GM12875 (cell line): ENCODE data around the gene TEC.
"Not testable (repeated sequence)": the region's sequence is repeated elsewhere in the genome, so short reads cannot be mapped to it uniquely, and the experiment has no call there.

ENCODE experiments used
- H3K4me3 ChIP-seq: one replicate; pipeline ENCODE4 v1.5.1; 2011; ENCODE audit warnings: low read depth, low read length, control low read depth
- CTCF ChIP-seq: IDR thresholded peaks from 2 replicates; pipeline ENCODE4 v1.5.1; 2011; ENCODE audit warnings: low read depth, mild to moderate bottlenecking, control low read depth, inconsistent platforms, low read length, moderate library complexity, borderline replicate concordance; ENCODE audit not compliant: insufficient read depth

The TEC gene

GRCh38 chr4:48189731-48190130 lies 79.9 kb downstream of the TEC start:
- H3K4me3 ChIP-seq = no peak overlapping the region
- TF ChIP-seq CTCF = no peak

- TF ChIP-seq CTCF = no peak
- no peak overlapping the region for H3K4me3 ChIP-seq
Measured at GRCh38 chr4:48188390-48188789, 81.2 kb downstream of the TEC start.

GRCh38 chr4:48187813-48188212 lies 81.8 kb downstream of the TEC start:
- H3K4me3 ChIP-seq = no peak overlapping the region
- TF ChIP-seq CTCF = no peak

- H3K4me3 ChIP-seq = not testable (repeated sequence)
Measured at GRCh38 chr4:48187066-48187465, 82.6 kb downstream of the TEC start.

GRCh38 chr4:48186394-48186793 lies 83.2 kb downstream of the TEC start:
- H3K4me3 ChIP-seq = not testable (repeated sequence)

GRCh38 chr4:48184882-48185281 lies 84.8 kb downstream of the TEC start:
- no peak for TF ChIP-seq CTCF
- H3K4me3 ChIP-seq = no peak overlapping the region

- no peak for TF ChIP-seq CTCF
- no peak overlapping the region for H3K4me3 ChIP-seq
Measured at GRCh38 chr4:48180234-48180633, 89.4 kb downstream of the TEC start.

- TF ChIP-seq CTCF = no peak
- H3K4me3 ChIP-seq = no peak overlapping the region
Measured at GRCh38 chr4:48178931-48179330, 90.7 kb downstream of the TEC start.
